ENCODE measurements around the gene LRCH1.
A peak's percentile ranks its signal among the peaks of the same experiment; 100 is the strongest.

Gene LRCH1

GRCh38 chr13:46567671-46568070, 14.7 kb downstream of the LRCH1 start:
- H3K4me3 ChIP-seq (replicated peaks in 1 of 2; ENCODE audit: low read depth in 2 of 2, low read length in 2 of 2) = no peak overlapping the region
- TF ChIP-seq CTCF (IDR thresholded peaks at IDR 0.05; ENCODE audit: low read depth, low read length) = no peak
- no peak for DNase-seq (ENCODE audit: low read depth in 2 of 2)

GRCh38 chr13:46569456-46569855, 16.5 kb downstream of the LRCH1 start:
- no peak for DNase-seq (ENCODE audit: low read depth in 2 of 2)
- TF ChIP-seq CTCF (IDR thresholded peaks at IDR 0.05; ENCODE audit: low read depth, low read length) = no peak
- H3K4me3 ChIP-seq (replicated peaks in 1 of 2; ENCODE audit: low read depth in 2 of 2, low read length in 2 of 2) = no peak overlapping the region

- TF ChIP-seq CTCF (IDR thresholded peaks at IDR 0.05; ENCODE audit: low read depth, low read length) = no peak
- no peak for DNase-seq (ENCODE audit: low read depth in 2 of 2)
- H3K4me3 ChIP-seq (replicated peaks in 1 of 2; ENCODE audit: low read depth in 2 of 2, low read length in 2 of 2) = no peak overlapping the region
Measured at GRCh38 chr13:46570273-46570672, 17.3 kb downstream of the LRCH1 start.

- TF ChIP-seq CTCF (IDR thresholded peaks at IDR 0.05; ENCODE audit: low read depth, low read length) = no peak
- DNase-seq (ENCODE audit: low read depth in 2 of 2) = peak; percentile 59 to 70
- H3K4me3 ChIP-seq (replicated peaks in 1 of 2; ENCODE audit: low read depth in 2 of 2, low read length in 2 of 2) = no peak overlapping the region
Measured at GRCh38 chr13:46571189-46571908, 18.4 kb downstream of the LRCH1 start.

- no peak overlapping the region for H3K4me3 ChIP-seq (replicated peaks in 1 of 2; ENCODE audit: low read depth in 2 of 2, low read length in 2 of 2)
- no peak for DNase-seq (ENCODE audit: low read depth in 2 of 2)
- no peak for TF ChIP-seq CTCF (IDR thresholded peaks at IDR 0.05; ENCODE audit: low read depth, low read length)
Measured at GRCh38 chr13:46571909-46572595, 19.1 kb downstream of the LRCH1 start.

GRCh38 chr13:46572752-46573431, 19.9 kb downstream of the LRCH1 start:
- TF ChIP-seq CTCF (IDR thresholded peaks at IDR 0.05; ENCODE audit: low read depth, low read length) = no peak
- no peak overlapping the region for H3K4me3 ChIP-seq (replicated peaks in 1 of 2; ENCODE audit: low read depth in 2 of 2, low read length in 2 of 2)
- DNase-seq (ENCODE audit: low read depth in 2 of 2) = no peak

All from cardiac fibroblast (primary cell).